Mesenchymal stem cell (in vitro differentiated cells and primary cell): ENCODE results near the gene PRKAG3.
A peak's percentile ranks its signal among the peaks of the same experiment; 100 is the strongest.

Source experiments
- DNase-seq: peaks from one replicate; pipeline ENCODE4 v3.0.0-alpha.2; 2013
- H2AFZ ChIP-seq: one replicate; pipeline ENCODE4 v1.6.1; 2013; ENCODE audit warnings: low read depth, mild to moderate bottlenecking, control low read depth, inconsistent platforms, low read length, moderate library complexity
- H2AK5ac ChIP-seq: 2 replicates; pipeline ENCODE4 v1.6.1; 2013; ENCODE audit warnings: low read length, moderate library complexity, mild to moderate bottlenecking, inconsistent platforms; ENCODE audit not compliant: severe bottlenecking
- H2BK120ac ChIP-seq: one replicate; pipeline ENCODE4 v1.6.1; 2013; ENCODE audit warnings: low read depth, mild to moderate bottlenecking, inconsistent platforms, low read length, moderate library complexity
- H2BK12ac ChIP-seq, 2 experiments: one replicate each; pipeline ENCODE4 v1.6.1; 2013; ENCODE audit warnings: inconsistent platforms in 2 of 2, low read length in 2 of 2, mild to moderate bottlenecking in 2 of 2, moderate library complexity in 2 of 2, control low read depth in 1 of 2
- H2BK15ac ChIP-seq: one replicate; pipeline ENCODE4 v1.6.1; 2013; ENCODE audit warnings: mild to moderate bottlenecking, low read depth, inconsistent platforms; ENCODE audit not compliant: poor library complexity, severe bottlenecking
- H2BK5ac ChIP-seq: 2 replicates; pipeline ENCODE4 v1.6.1; 2013; ENCODE audit warnings: low read depth, mild to moderate bottlenecking, low read length, control low read depth, inconsistent platforms; ENCODE audit not compliant: poor library complexity, severe bottlenecking
- H3K14ac ChIP-seq, 2 experiments: one replicate each; pipeline ENCODE4 v1.6.1; 2013; ENCODE audit warnings: inconsistent platforms in 2 of 2, low read length in 2 of 2, control low read depth in 1 of 2, mild to moderate bottlenecking in 1 of 2, moderate library complexity in 1 of 2
- H3K18ac ChIP-seq, 2 experiments: one replicate each; pipeline ENCODE4 v1.6.1; 2013; ENCODE audit warnings: inconsistent platforms in 2 of 2, low read length in 2 of 2, control low read depth in 1 of 2, low read depth in 1 of 2, mild to moderate bottlenecking in 1 of 2
- H3K23ac ChIP-seq, 2 experiments: one replicate each; pipeline ENCODE4 v1.6.1; 2013; ENCODE audit warnings: inconsistent platforms in 2 of 2, low read length in 2 of 2, mild to moderate bottlenecking in 2 of 2, moderate library complexity in 2 of 2, control low read depth in 1 of 2
- H3K27ac ChIP-seq: 2 replicates; pipeline ENCODE4 v1.5.1; 2013; ENCODE audit warnings: mild to moderate bottlenecking, moderate library complexity, low read length, control low read depth, inconsistent platforms; ENCODE audit not compliant: poor library complexity, severe bottlenecking
- H3K27me3 ChIP-seq, 2 experiments: 2 replicates each; pipeline versions ENCODE4 v1.6.1 to v1.7.0; 2013; ENCODE audit warnings: low read length in 2 of 2, mild to moderate bottlenecking in 2 of 2, moderate library complexity in 2 of 2, control low read depth in 1 of 2, inconsistent platforms in 1 of 2; ENCODE audit not compliant: control insufficient read depth in 1 of 2, insufficient read depth in 1 of 2
- H3K36me3 ChIP-seq, 2 experiments: 2 replicates each; pipeline versions ENCODE4 v1.6.1 to v1.7.0; 2013; ENCODE audit warnings: low read length in 2 of 2, control low read depth in 1 of 2, inconsistent platforms in 1 of 2, low read depth in 1 of 2, mild to moderate bottlenecking in 1 of 2; ENCODE audit not compliant: insufficient read depth in 2 of 2, control insufficient read depth in 1 of 2
- H3K4ac ChIP-seq, 2 experiments: one replicate each; pipeline ENCODE4 v1.6.1; 2013; ENCODE audit warnings: inconsistent platforms in 2 of 2, low read length in 2 of 2, mild to moderate bottlenecking in 2 of 2, moderate library complexity in 2 of 2, control low read depth in 1 of 2, low read depth in 1 of 2
- H3K4me1 ChIP-seq: 2 replicates; pipeline ENCODE4 v1.6.1; 2013; ENCODE audit warnings: low read depth, low read length, control low read depth; ENCODE audit not compliant: control insufficient read depth, insufficient read depth
- H3K4me2 ChIP-seq: 2 replicates; pipeline ENCODE4 v1.6.1; 2013; ENCODE audit warnings: low read length, mild to moderate bottlenecking, inconsistent platforms; ENCODE audit not compliant: poor library complexity, severe bottlenecking
- H3K4me3 ChIP-seq, 2 experiments: 2 replicates each; pipeline versions ENCODE4 v1.5.1 to v1.7.0; 2013; ENCODE audit warnings: low read length in 2 of 2, mild to moderate bottlenecking in 2 of 2, control low read depth in 1 of 2, low read depth in 1 of 2; ENCODE audit not compliant: insufficient read depth in 1 of 2
- H3K79me1 ChIP-seq: replicated peaks from 2 replicates; pipeline ENCODE4 v1.6.1; 2013; ENCODE audit warnings: mild to moderate bottlenecking, control low read depth, low read length, inconsistent platforms; ENCODE audit not compliant: poor library complexity, severe bottlenecking
- H3K9ac ChIP-seq: 2 replicates; pipeline ENCODE4 v1.7.0; 2013; ENCODE audit warnings: mild to moderate bottlenecking, low read length, moderate library complexity
- H3K9me3 ChIP-seq: 2 replicates; pipeline ENCODE4 v1.7.0; 2013; ENCODE audit warnings: mild to moderate bottlenecking, low read length; ENCODE audit not compliant: control insufficient read depth
- H4K8ac ChIP-seq: one replicate; pipeline ENCODE4 v1.6.1; 2013; ENCODE audit warnings: inconsistent platforms, mild to moderate bottlenecking, low read length, moderate library complexity
- H4K91ac ChIP-seq: one replicate; pipeline ENCODE4 v1.6.1; 2013; ENCODE audit warnings: mild to moderate bottlenecking, low read length, inconsistent platforms
- WGBS: methylation state at CpG from one replicate; pipeline ENCODE4 v1.1.7; 2013; ENCODE audit warnings: mixed read lengths; 5-methylcytosine and 5-hydroxymethylcytosine counted together

Gene PRKAG3

DNA sequence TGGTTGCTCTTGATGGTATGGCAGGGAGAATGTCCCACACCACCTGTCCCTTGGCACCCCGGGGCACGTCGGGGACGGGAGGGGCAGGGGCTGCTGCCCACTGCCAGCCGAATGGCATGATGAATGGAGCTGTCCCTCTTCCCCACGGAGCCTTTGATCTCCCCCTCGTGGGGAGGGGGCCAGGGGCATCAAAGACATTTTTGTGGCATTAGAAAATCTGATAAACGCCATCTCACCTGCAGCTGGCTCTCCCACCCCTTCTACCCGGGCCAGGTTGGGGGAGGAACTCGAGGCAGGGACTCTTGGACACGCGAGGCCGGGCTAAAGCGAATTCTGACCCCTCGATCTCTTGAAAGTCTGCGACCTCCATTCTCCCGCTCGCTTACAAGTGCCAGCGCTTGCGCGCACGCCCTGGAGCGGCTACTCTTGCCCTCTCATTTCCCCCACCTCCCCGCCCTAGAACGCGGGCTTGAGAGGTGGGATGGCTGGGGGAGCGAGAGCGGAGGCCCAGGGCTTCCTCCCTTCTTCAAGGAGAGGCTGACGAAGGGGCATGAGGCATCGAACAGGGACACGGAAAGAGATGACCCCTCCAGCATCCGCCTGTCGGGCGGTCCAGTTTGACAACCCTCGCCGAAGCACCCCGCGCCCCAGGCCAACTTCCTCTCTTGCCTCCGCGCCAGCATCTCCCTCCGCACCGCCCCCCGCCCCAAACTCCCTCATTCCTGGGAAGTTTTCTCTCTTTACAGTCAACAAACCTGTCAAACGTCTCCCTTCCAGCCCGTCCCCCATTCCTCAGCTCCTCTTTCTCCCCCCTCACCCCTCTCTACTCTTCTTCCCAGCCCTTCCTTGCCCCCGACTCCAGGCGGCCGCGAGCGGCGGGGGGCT is 27.3 kb upstream of the PRKAG3 start:
- H3K18ac ChIP-seq: no peak overlapping the region
- H3K36me3 ChIP-seq: no peaks in the 10 kb centered on the region
- no peak for DNase-seq
- no peak overlapping the region for H4K8ac ChIP-seq
- H2AFZ ChIP-seq: no peak overlapping the region
- WGBS: 3% methylated on average over 45 of the region's 51 CpGs
- no peak overlapping the region for H2BK12ac ChIP-seq
- no peak overlapping the region for H3K4ac ChIP-seq
- no peak overlapping the region for H2AK5ac ChIP-seq
- no peak overlapping the region for H3K9ac ChIP-seq
- no peak overlapping the region for H4K91ac ChIP-seq
- H2BK5ac ChIP-seq: no peak overlapping the region
- H3K27me3 ChIP-seq: peaks cover 83 to 92% of the 10 kb centered on the region in 2 experiments
- no peak overlapping the region for H3K14ac ChIP-seq
- no peak overlapping the region for H3K27ac ChIP-seq
- peak overlapping the region in 1 of 2 experiments; percentile 26 for H3K23ac ChIP-seq
- no peak overlapping the region for H2BK120ac ChIP-seq
- no peaks in the 10 kb centered on the region for H3K9me3 ChIP-seq
- H3K79me1 ChIP-seq: no peaks in the 10 kb centered on the region
- peaks cover 21% of the 10 kb centered on the region for H3K4me1 ChIP-seq
- H3K4me2 ChIP-seq: peak overlapping the region; percentile 39
- no peak overlapping the region for H3K4me3 ChIP-seq
- H2BK15ac ChIP-seq: peak overlapping the region; percentile 34

GRCh38 chr2:218858138-218858445 is 26.5 kb upstream of the PRKAG3 start:
- no peak overlapping the region for H3K4me3 ChIP-seq
- H2BK12ac ChIP-seq: no peak overlapping the region
- no peak overlapping the region for H3K4ac ChIP-seq
- no peak overlapping the region for H2BK15ac ChIP-seq
- peaks cover 85 to 93% of the 10 kb centered on the region in 2 experiments for H3K27me3 ChIP-seq
- H3K79me1 ChIP-seq: no peaks in the 10 kb centered on the region
- H3K4me1 ChIP-seq: peaks cover 25% of the 10 kb centered on the region
- no peak overlapping the region for H3K27ac ChIP-seq
- H2BK5ac ChIP-seq: no peak overlapping the region
- no peak overlapping the region for H4K8ac ChIP-seq
- no peak overlapping the region for H2BK120ac ChIP-seq
- H3K14ac ChIP-seq: no peak overlapping the region
- H2AK5ac ChIP-seq: no peak overlapping the region
- H3K4me2 ChIP-seq: no peak overlapping the region
- H3K23ac ChIP-seq: no peak overlapping the region
- no peaks in the 10 kb centered on the region for H3K9me3 ChIP-seq
- no peak overlapping the region for H3K18ac ChIP-seq
- H2AFZ ChIP-seq: no peak overlapping the region
- no peaks in the 10 kb centered on the region for H3K36me3 ChIP-seq
- no peak overlapping the region for H3K9ac ChIP-seq
- DNase-seq: no peak
- no peak overlapping the region for H4K91ac ChIP-seq
- 27% methylated on average over 1 of the region's 1 CpG for WGBS

- no peak overlapping the region for H3K4me2 ChIP-seq
- H3K27ac ChIP-seq: no peak overlapping the region
- H2BK120ac ChIP-seq: no peak overlapping the region
- H3K23ac ChIP-seq: no peak overlapping the region
- DNase-seq: no peak
- H2BK5ac ChIP-seq: no peak overlapping the region
- H2AFZ ChIP-seq: no peak overlapping the region
- H3K9me3 ChIP-seq: no peaks in the 10 kb centered on the region
- no peak overlapping the region for H3K4me3 ChIP-seq
- H2AK5ac ChIP-seq: no peak overlapping the region
- H2BK12ac ChIP-seq: no peak overlapping the region
- H4K8ac ChIP-seq: no peak overlapping the region
- H2BK15ac ChIP-seq: no peak overlapping the region
- no peak overlapping the region for H3K14ac ChIP-seq
- H3K36me3 ChIP-seq: no peaks in the 10 kb centered on the region
- peaks cover 85 to 93% of the 10 kb centered on the region in 2 experiments for H3K27me3 ChIP-seq
- peaks cover 25% of the 10 kb centered on the region for H3K4me1 ChIP-seq
- 28% methylated on average over 7 of the region's 10 CpGs for WGBS
- H3K9ac ChIP-seq: no peak overlapping the region
- H3K4ac ChIP-seq: no peak overlapping the region
- no peak overlapping the region for H4K91ac ChIP-seq
- H3K18ac ChIP-seq: no peak overlapping the region
- no peaks in the 10 kb centered on the region for H3K79me1 ChIP-seq
These were observed 26.0 kb upstream of the PRKAG3 start for GRCh38 chr2:218857371-218858137.

GRCh38 chr2:218856896-218857243 is 25.3 kb upstream of the PRKAG3 start:
- Histone ChIP-seq H4K8ac (no peak overlapping the region), H4K91ac (no peak overlapping the region), H3K14ac (no peak overlapping the region), H2AK5ac (no peak overlapping the region), H3K4ac (no peak overlapping the region), H2BK15ac (no peak overlapping the region), H3K36me3 (no peaks in the 10 kb centered on the region), H3K4me1 (peaks cover 25% of the 10 kb centered on the region), H2BK5ac (no peak overlapping the region), H3K27me3 (peaks cover 84 to 88% of the 10 kb centered on the region in 2 experiments), H2AFZ (no peak overlapping the region), H3K79me1 (no peaks in the 10 kb centered on the region), H3K9me3 (no peaks in the 10 kb centered on the region), H3K23ac (no peak overlapping the region), H3K27ac (no peak overlapping the region), H3K9ac (no peak overlapping the region), H2BK120ac (no peak overlapping the region), H3K4me3 (no peak overlapping the region), H3K4me2 (no peak overlapping the region), H3K18ac (no peak overlapping the region), H2BK12ac (no peak overlapping the region)
- DNase-seq: no peak
- no CpG with 5 or more reads among the region's 1 CpG for WGBS
